Loucy (cell line): ENCODE measurements around the gene PTPRN2.
"Not testable (repeated sequence)": the region's sequence is repeated elsewhere in the genome, so short reads cannot be mapped to it uniquely, and the experiment has no call there.

Experiments used
- H2AFZ ChIP-seq: fragments of 200-600 bp; sonication (generic); 2 replicates; pipeline ENCODE4 v1.6.0; 2016; ENCODE audit warnings: antibody characterized with exemption, mild to moderate bottlenecking, low read length, moderate library complexity
- H3F3A ChIP-seq: fragments of 200-600 bp; 2 replicates; pipeline ENCODE4 v1.6.0; 2016; ENCODE audit warnings: antibody characterized with exemption, low read depth, mild to moderate bottlenecking
- H3K27me3 ChIP-seq: fragments of 200-600 bp; sonication (generic); 2 replicates; pipeline ENCODE4 v1.6.1; 2014; ENCODE audit warnings: low read length, mild to moderate bottlenecking; ENCODE audit not compliant: insufficient read depth, poor library complexity, severe bottlenecking
- H3K36me3 ChIP-seq: fragments of 200-600 bp; sonication (generic); 2 replicates; pipeline ENCODE4 v1.6.1; 2016; ENCODE audit warnings: low read length; ENCODE audit not compliant: insufficient read depth
- H3K4me1 ChIP-seq: fragments of 200-600 bp; sonication (generic); 2 replicates; pipeline ENCODE4 v1.5.1; 2014; ENCODE audit warnings: low read length, mild to moderate bottlenecking; ENCODE audit not compliant: insufficient read depth, poor library complexity, severe bottlenecking
- H3K4me2 ChIP-seq: fragments of 200-600 bp; sonication (generic); 2 replicates; pipeline ENCODE4 v1.6.0; 2014; ENCODE audit warnings: antibody characterized with exemption, low read length, low read depth, mild to moderate bottlenecking; ENCODE audit not compliant: poor library complexity, severe bottlenecking
- H3K4me3 ChIP-seq: fragments of 200-600 bp; sonication (generic); 2 replicates; pipeline ENCODE4 v1.5.1; 2014; ENCODE audit warnings: low read length, mild to moderate bottlenecking, mixed read lengths; ENCODE audit not compliant: poor library complexity, severe bottlenecking
- H3K79me2 ChIP-seq: fragments of 200-600 bp; sonication (generic); 2 replicates; pipeline ENCODE4 v1.6.1; 2014; ENCODE audit warnings: low read length; ENCODE audit not compliant: insufficient read depth
- H3K9ac ChIP-seq: fragments of 200-600 bp; sonication (generic); 2 replicates; pipeline ENCODE4 v1.6.0; 2014; ENCODE audit warnings: mild to moderate bottlenecking, low read depth, low read length, moderate library complexity; ENCODE audit not compliant: poor library complexity, severe bottlenecking
- H3K9me2 ChIP-seq: fragments of 200-600 bp; sonication (generic); replicated peaks from 2 replicates; pipeline ENCODE4 v1.6.1; 2016; ENCODE audit warnings: low read depth, low read length, mixed read lengths
- H3K9me3 ChIP-seq: fragments of 200-600 bp; sonication (generic); 2 replicates; pipeline ENCODE4 v1.6.1; 2014; ENCODE audit warnings: mild to moderate bottlenecking, antibody characterized with exemption, low read length, low read depth; ENCODE audit not compliant: insufficient read depth
- H4K20me1 ChIP-seq: fragments of 200-600 bp; sonication (generic); 2 replicates; pipeline ENCODE4 v1.6.0; 2014; ENCODE audit warnings: antibody characterized with exemption, low read length, mild to moderate bottlenecking; ENCODE audit not compliant: insufficient read depth, poor library complexity, severe bottlenecking
- CTCF ChIP-seq: fragments of 200-600 bp; sonication (generic); conservative IDR thresholded peaks from 2 replicates; pipeline ENCODE4 v1.5.1; 2014; ENCODE audit warnings: mild to moderate bottlenecking, antibody characterized with exemption, low read length
- EZH2phosphoT487 ChIP-seq: fragments of 200-600 bp; IDR thresholded peaks from 2 replicates; pipeline ENCODE4 v1.6.1; 2018; ENCODE audit warnings: antibody characterized with exemption, mild to moderate bottlenecking, moderate library complexity, borderline replicate concordance

PTPRN2 gene

GRCh38 chr7:157981778-157982177 is 605.8 kb downstream of the PTPRN2 start:
- no peaks in the 10 kb centered on the region for H3F3A ChIP-seq
- no peak overlapping the region for H3K9ac ChIP-seq
- H3K27me3 ChIP-seq = no peaks in the 10 kb centered on the region
- no peaks in the 10 kb centered on the region for H4K20me1 ChIP-seq
- H3K9me3 ChIP-seq = no peaks in the 10 kb centered on the region
- no peak overlapping the region for H3K4me3 ChIP-seq
- no peak for TF ChIP-seq EZH2phosphoT487
- no peak for TF ChIP-seq CTCF
- no peaks in the 10 kb centered on the region for H3K79me2 ChIP-seq
- no peak overlapping the region for H2AFZ ChIP-seq
- H3K4me2 ChIP-seq = no peak overlapping the region
- no peaks in the 10 kb centered on the region for H3K36me3 ChIP-seq
- H3K9me2 ChIP-seq = no peaks in the 10 kb centered on the region
- no peaks in the 10 kb centered on the region for H3K4me1 ChIP-seq

- Histone ChIP-seq H3K9ac (no peak overlapping the region), H3K4me3 (no peak overlapping the region), H3F3A (no peaks in the 10 kb centered on the region), H3K4me2 (no peak overlapping the region), H3K9me2 (no peaks in the 10 kb centered on the region), H3K4me1 (no peaks in the 10 kb centered on the region), H2AFZ (no peak overlapping the region), H3K79me2 (no peaks in the 10 kb centered on the region), H3K27me3 (no peaks in the 10 kb centered on the region), H3K9me3 (no peaks in the 10 kb centered on the region; the same call in 1 of the 2 replicates), H4K20me1 (no peaks in the 10 kb centered on the region), H3K36me3 (no peaks in the 10 kb centered on the region)
- TF ChIP-seq EZH2phosphoT487 (no peak), CTCF (no peak)
These were observed 606.8 kb downstream of the PTPRN2 start for GRCh38 chr7:157980774-157981173.

DNA sequence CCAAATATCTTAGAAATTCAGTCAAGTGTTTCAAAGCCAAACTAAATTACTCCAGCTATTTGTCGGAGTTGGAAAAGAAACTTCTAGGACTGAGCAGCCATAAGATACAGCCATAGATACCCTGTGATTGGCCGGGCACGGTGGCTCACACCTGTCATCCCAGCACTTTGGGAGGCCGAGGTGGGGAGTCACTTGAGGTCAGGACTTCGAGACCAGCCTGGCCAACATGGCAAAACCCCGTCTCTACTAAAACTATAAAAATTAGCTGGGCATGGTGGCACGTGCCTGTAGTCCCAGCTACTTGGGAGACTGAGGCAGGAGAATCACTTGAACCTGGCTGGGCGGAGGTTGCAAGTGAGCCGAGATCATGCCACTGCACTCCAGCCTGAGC is 607.3 kb downstream of the PTPRN2 start:
- H3K36me3 ChIP-seq, H3K79me2 ChIP-seq, H3K4me1 ChIP-seq, H3K4me2 ChIP-seq, H4K20me1 ChIP-seq, H3K27me3 ChIP-seq, H3K4me3 ChIP-seq, H3F3A ChIP-seq, H3K9me2 ChIP-seq, H2AFZ ChIP-seq, H3K9me3 ChIP-seq, H3K9ac ChIP-seq: not testable (repeated sequence)

- H3K9ac ChIP-seq = no peak overlapping the region
- H3K4me2 ChIP-seq = no peak overlapping the region
- no peak overlapping the region for H3K4me3 ChIP-seq
- H3K36me3 ChIP-seq = no peaks in the 10 kb centered on the region
- H2AFZ ChIP-seq = no peak overlapping the region
- no peak for TF ChIP-seq CTCF
- TF ChIP-seq EZH2phosphoT487 = no peak
- no peaks in the 10 kb centered on the region for H3K27me3 ChIP-seq
- no peaks in the 10 kb centered on the region for H3K9me2 ChIP-seq
- H3K9me3 ChIP-seq = no peaks in the 10 kb centered on the region; the same call in 1 of the 2 replicates
- no peaks in the 10 kb centered on the region for H3K79me2 ChIP-seq
- H3F3A ChIP-seq = no peaks in the 10 kb centered on the region
- no peaks in the 10 kb centered on the region for H4K20me1 ChIP-seq
- H3K4me1 ChIP-seq = no peaks in the 10 kb centered on the region
These were observed 607.8 kb downstream of the PTPRN2 start for GRCh38 chr7:157979636-157980340.
